ENCODE results near the gene FAM135A.
A peak's percentile ranks its signal among the peaks of the same experiment; 100 is the strongest.

FAM135A gene

GRCh38 chr6:70413114-70413991 lies at the start of gene FAM135A:
Gene FAM135A, plus strand, starts transcription at chr6:70413508. Its CDS starts 14,835 bp downstream, at chr6:70428343.
- DNase-seq, result peak; percentile 98

GRCh38 chr6:70363741-70364493 lies 49.4 kb upstream of the FAM135A start:
- DNase-seq, result no peak

- DNase-seq, result peak; percentile 73
Measured at GRCh38 chr6:70369332-70369950, 43.9 kb upstream of the FAM135A start.

GRCh38 chr6:70370496-70370895 lies 42.8 kb upstream of the FAM135A start:
- DNase-seq, result no peak

GRCh38 chr6:70371454-70372105 lies 41.7 kb upstream of the FAM135A start:
- DNase-seq, result peak; percentile 97

GRCh38 chr6:70375166-70375565 lies 38.1 kb upstream of the FAM135A start:
- no peak for DNase-seq

- DNase-seq, result no peak
Measured at GRCh38 chr6:70375882-70376281, 37.4 kb upstream of the FAM135A start.

GRCh38 chr6:70376628-70377027 lies 36.7 kb upstream of the FAM135A start:
- no peak for DNase-seq

- DNase-seq, result no peak
Measured at GRCh38 chr6:70377372-70377771, 35.9 kb upstream of the FAM135A start.

GRCh38 chr6:70379473-70380013 lies 33.8 kb upstream of the FAM135A start:
- DNase-seq, result no peak

- DNase-seq, result no peak
Measured at GRCh38 chr6:70380252-70380651, 33.1 kb upstream of the FAM135A start.

- DNase-seq, result no peak
Measured at GRCh38 chr6:70380771-70381416, 32.4 kb upstream of the FAM135A start.

GRCh38 chr6:70381417-70381782 lies 31.9 kb upstream of the FAM135A start:
- DNase-seq, result no peak

GRCh38 chr6:70385901-70386300 lies 27.4 kb upstream of the FAM135A start:
- no peak for DNase-seq

- DNase-seq, result no peak
Measured at GRCh38 chr6:70388814-70389213, 24.5 kb upstream of the FAM135A start.

GRCh38 chr6:70389261-70389660 lies 24.0 kb upstream of the FAM135A start:
- DNase-seq, result no peak

- no peak for DNase-seq
Measured at GRCh38 chr6:70390067-70390466, 23.2 kb upstream of the FAM135A start.

- DNase-seq, result no peak
Measured at GRCh38 chr6:70391492-70391891, 21.8 kb upstream of the FAM135A start.

GRCh38 chr6:70394518-70395300 lies 18.6 kb upstream of the FAM135A start:
- DNase-seq, result no peak

- DNase-seq, result no peak
Measured at GRCh38 chr6:70395301-70395672, 18.0 kb upstream of the FAM135A start.

GRCh38 chr6:70396163-70396562 lies 17.1 kb upstream of the FAM135A start:
- DNase-seq, result no peak
